GM18858 (cell line): ENCODE data around the gene BCL11A.

Experiments used
- ATAC-seq: cut with Tn5 transposase; IDR thresholded peaks from one replicate; pipeline ENCODE4 v1.9.1; 2021; ENCODE audit not compliant: unreplicated experiment

The BCL11A gene

DNA sequence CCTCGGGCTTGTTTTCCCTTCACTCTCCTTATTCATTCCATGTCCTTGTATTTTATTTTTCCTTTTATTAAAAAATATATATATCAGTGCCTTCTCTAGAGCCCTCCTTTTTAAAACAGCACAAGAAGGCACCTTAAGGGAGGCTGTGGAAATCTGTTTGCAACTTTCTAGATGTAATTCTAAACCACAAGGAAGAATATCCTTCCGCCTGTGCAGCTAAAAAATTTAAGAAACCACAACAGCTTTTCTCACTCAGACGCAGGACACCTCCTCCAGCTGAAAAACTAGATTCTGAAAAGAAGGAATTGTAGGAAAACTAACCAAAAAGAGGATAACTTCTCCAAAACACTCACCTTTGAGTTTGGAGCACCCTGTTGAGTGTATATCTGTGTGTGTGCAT is 142.2 kb downstream of the BCL11A start:
- ATAC-seq = no peak

DNA sequence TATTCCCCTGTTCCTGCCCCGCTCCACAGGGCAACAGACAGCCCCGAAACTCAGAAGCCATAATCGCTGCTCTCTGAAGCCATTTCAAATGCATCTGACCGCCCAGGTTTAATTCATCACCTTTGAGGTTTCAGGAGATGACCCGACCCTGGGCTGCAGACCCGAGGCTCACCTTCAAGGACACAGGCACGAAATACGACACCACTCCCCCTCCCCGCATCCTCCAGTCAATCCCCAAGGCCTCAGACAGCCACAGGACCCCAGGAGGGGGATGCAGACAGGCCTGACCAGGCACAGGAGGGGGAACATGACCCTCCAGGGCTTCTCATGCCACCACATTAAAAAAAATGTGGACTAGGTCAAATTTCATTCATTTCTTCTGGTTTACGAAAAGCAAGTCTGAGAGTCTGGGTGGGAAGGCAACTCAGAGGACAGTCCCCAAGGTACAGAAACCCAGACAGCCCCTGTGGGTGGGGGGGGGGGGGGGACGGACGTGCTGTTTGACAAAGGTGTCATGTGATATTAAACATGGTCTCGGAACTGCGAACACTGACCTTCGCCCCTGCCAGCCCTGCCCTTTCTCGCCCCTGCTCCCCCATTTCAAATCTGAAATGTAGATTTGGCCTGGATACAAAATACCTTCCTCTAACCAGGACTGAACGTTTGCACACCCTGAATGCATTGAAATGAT is 142.9 kb downstream of the BCL11A start:
- no peak for ATAC-seq

- ATAC-seq = no peak
Measured at GRCh38 chr2:60409531-60409871, 144.0 kb downstream of the BCL11A start.

- ATAC-seq = no peak
Measured at GRCh38 chr2:60408811-60409530, 144.5 kb downstream of the BCL11A start.

DNA sequence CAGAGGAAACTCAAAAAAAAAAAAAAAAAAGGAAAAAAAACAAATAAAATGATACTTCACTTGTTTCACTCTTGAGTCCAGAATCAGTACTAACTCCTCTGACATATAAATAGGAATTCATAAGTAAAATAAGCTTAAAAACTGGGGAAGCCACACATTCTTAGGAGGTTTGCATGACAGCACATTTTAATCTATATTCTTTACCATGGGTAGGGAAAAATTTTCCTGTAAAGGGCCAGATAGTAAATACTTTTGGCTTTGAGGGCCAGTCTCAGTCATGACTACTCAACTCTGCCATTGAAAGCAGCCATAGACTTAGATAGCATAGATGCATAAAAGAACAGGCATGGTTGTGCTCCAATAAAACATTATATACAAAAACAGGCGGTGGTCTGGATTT is 145.2 kb downstream of the BCL11A start:
- ATAC-seq = no peak

DNA sequence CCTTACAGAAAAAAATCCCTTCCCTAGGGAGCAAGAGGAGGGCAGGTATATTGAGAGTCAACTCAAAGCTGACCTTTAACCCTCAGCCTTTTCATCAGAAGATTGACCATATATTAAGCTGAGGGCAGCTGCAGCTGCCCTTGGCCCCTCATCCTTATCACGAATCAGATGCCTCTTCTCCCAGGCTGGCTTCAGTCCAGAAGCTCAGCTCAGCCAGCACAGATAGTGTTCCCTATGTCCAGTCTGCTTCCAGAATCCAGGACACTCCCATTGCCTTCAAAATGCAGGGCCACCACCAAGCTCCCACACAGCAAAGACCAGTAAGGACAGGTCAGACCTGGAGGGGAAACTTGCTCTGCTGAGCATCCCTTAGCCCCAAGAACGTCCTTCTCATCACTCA is 146.1 kb downstream of the BCL11A start:
- no peak for ATAC-seq

- ATAC-seq = no peak
Measured at GRCh38 chr2:60406192-60406591, 147.3 kb downstream of the BCL11A start.

DNA sequence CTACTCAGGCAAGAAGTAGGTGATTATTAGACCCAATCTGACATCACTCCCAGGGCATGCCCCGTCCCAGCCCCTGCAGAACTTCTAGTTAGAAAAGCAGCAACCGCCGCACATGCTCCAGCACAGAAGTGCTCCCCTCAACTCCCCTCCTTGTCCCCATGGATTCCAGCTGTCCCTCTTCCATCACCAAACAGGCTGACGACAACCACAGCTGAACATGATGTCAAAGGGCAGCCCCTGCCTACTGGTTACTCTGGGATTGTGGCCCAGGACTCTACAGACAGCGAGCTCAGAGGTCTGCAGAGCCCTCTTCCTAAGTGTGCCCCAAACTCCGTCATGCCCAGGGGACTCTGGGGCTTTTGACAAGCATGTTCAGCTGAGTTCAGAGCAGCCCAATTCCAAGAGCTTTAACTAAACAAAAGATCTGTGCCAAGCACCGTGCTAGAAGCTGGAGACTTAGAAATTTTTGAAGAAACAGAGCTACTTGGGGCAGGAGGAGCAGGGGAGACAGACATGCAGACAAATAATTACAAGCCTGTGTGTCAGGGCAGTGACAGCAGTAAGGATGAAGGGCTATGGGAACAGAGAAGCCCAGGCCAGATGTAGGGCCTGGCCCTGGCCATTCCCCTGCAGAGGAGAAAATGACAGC is 148.1 kb downstream of the BCL11A start:
- no peak for ATAC-seq
